Endodermal cell (in vitro differentiated cells): ENCODE measurements around the gene PHKA2. TPM values are rescaled to one million over a fixed set of nuclear protein-coding genes. Genes with fewer than 3 reads are reported as not detected.

Experiments
- DNase-seq: peaks from one replicate; pipeline ENCODE4 v3.0.0-alpha.2; 2017
- H3K27ac ChIP-seq: 2 replicates; pipeline ENCODE4 v1.5.1; 2013; ENCODE audit warnings: mild to moderate bottlenecking, low read depth, low read length, moderate library complexity
- H3K27me3 ChIP-seq: 2 replicates; pipeline ENCODE4 v1.6.1; 2013; ENCODE audit warnings: mild to moderate bottlenecking, low read length, moderate library complexity; ENCODE audit not compliant: insufficient read depth, control insufficient read depth, poor library complexity, severe bottlenecking
- H3K36me3 ChIP-seq: 2 replicates; pipeline ENCODE4 v1.7.0; 2013; ENCODE audit warnings: mild to moderate bottlenecking, low read length, moderate library complexity; ENCODE audit not compliant: control insufficient read depth, insufficient read depth
- H3K4me1 ChIP-seq: one replicate; pipeline ENCODE4 v1.7.0; 2013; ENCODE audit warnings: low read length; ENCODE audit not compliant: control insufficient read depth, insufficient read depth
- H3K4me3 ChIP-seq: 2 replicates; pipeline ENCODE4 v1.5.1; 2013; ENCODE audit warnings: mild to moderate bottlenecking, low read length, moderate library complexity
- H3K9ac ChIP-seq: 2 replicates; pipeline ENCODE4 v1.6.1; 2013; ENCODE audit warnings: mild to moderate bottlenecking, low read length, moderate library complexity; ENCODE audit not compliant: poor library complexity, severe bottlenecking; ENCODE audit errors: extremely low read depth
- H3K9me3 ChIP-seq: 2 replicates; pipeline ENCODE4 v1.6.1; 2013; ENCODE audit warnings: mild to moderate bottlenecking, low read length, moderate library complexity; ENCODE audit not compliant: control insufficient read depth
- H3K27ac Mint-ChIP-seq: 2 replicates; pipeline ENCODE4 v1.8.0; 2020; ENCODE audit warnings: mixed read lengths
- H3K27me3 Mint-ChIP-seq: 2 replicates; pipeline ENCODE4 v1.8.0; 2021; ENCODE audit warnings: mild to moderate bottlenecking, mixed read lengths; ENCODE audit not compliant: insufficient read depth
- H3K36me3 Mint-ChIP-seq: 2 replicates; pipeline ENCODE4 v1.8.0; 2020; ENCODE audit warnings: low read depth, mixed read lengths
- H3K4me1 Mint-ChIP-seq: 2 replicates; pipeline ENCODE4 v1.8.0; 2020; ENCODE audit warnings: mixed read lengths
- H3K4me3 Mint-ChIP-seq: 2 replicates; pipeline ENCODE4 v1.8.0; 2020; ENCODE audit warnings: mild to moderate bottlenecking, moderate library complexity, mixed read lengths
- H3K9me3 Mint-ChIP-seq: 2 replicates; pipeline ENCODE4 v1.8.0; 2020; ENCODE audit warnings: mild to moderate bottlenecking, mixed read lengths
- WGBS, 2 experiments: methylation state at CpG; one replicate each; pipeline versions ENCODE4 v1.1.5 to v1.1.7; 2013; ENCODE audit warnings: missing lambda C conversion rate in 2 of 2, mixed read lengths in 1 of 2; ENCODE audit not compliant: insufficient coverage in 1 of 2, insufficient read length in 1 of 2; 5-methylcytosine and 5-hydroxymethylcytosine counted together
- total RNA-seq, 2 donors: library from RNA; stranded (reverse); fragmentation: NEBNext Ultra II Directional in 1 of 2; extraction: Animal tissue kit (Norgen Biotek cat#: 25700) in 1 of 2; gene quantifications; 2 replicates in 1 of 2; 3 replicates in 1 of 2; pipeline ENCODE4 v1.2.1, GENCODE V29; 2021
- TF ChIP-seq, protein P1 (sequence below): fragments of 200-600 bp; sonication (generic); conservative IDR thresholded peaks from 2 replicates; pipeline ENCODE4 v1.5.0; 2021; ENCODE audit warnings: antibody characterized with exemption, mild to moderate bottlenecking

PHKA2 gene
- total RNA-seq, 2 donors from 2014 or later = 32.5 to 33.0 TPM

DNA sequence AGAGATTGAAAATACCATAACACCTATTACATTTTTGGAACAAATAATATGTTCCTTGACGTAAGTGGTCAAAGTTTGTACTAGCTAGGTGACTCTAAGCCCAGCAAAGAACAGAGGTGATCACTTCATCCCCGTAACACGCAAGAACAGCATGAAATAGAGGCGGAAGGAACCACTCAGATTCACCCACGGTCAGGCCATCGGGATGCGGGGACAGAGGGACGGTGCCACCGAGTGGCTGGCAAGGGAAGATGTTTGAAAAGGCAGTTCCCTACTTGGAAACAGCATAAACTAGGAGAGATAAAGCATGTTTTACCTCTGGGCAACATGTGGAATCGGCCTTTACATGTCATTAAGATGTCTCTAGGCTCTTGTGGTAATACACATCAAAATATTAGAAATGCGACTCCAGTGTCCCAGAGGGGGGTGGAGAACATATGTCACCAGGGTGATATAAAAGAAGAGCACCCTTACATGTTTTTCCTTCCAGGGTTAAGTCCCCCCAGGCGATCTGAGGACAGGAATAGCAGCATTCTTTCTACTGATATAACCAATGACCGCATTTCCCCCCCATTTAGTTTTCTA lies 84.0 kb downstream of the PHKA2 start:
- H3K36me3 ChIP-seq = no peaks in the 10 kb centered on the region
- DNase-seq = peak; percentile 68
- peaks cover 66% of the 10 kb centered on the region for H3K9me3 Mint-ChIP-seq
- no peaks in the 10 kb centered on the region for H3K27me3 ChIP-seq
- H3K27ac Mint-ChIP-seq = no peak overlapping the region
- no peak overlapping the region for H3K4me3 ChIP-seq
- WGBS, 2 experiments = 76 to 80% methylated on average over 10 to 12 of the region's 13 CpGs
- no peaks in the 10 kb centered on the region for H3K4me1 Mint-ChIP-seq
- no peak overlapping the region for H3K27ac ChIP-seq
- H3K9me3 ChIP-seq = no peaks in the 10 kb centered on the region
- H3K4me3 Mint-ChIP-seq = no peak overlapping the region
- H3K9ac ChIP-seq = no peak overlapping the region
- peaks cover 18% of the 10 kb centered on the region for H3K36me3 Mint-ChIP-seq
- TF ChIP-seq, protein P1, sequence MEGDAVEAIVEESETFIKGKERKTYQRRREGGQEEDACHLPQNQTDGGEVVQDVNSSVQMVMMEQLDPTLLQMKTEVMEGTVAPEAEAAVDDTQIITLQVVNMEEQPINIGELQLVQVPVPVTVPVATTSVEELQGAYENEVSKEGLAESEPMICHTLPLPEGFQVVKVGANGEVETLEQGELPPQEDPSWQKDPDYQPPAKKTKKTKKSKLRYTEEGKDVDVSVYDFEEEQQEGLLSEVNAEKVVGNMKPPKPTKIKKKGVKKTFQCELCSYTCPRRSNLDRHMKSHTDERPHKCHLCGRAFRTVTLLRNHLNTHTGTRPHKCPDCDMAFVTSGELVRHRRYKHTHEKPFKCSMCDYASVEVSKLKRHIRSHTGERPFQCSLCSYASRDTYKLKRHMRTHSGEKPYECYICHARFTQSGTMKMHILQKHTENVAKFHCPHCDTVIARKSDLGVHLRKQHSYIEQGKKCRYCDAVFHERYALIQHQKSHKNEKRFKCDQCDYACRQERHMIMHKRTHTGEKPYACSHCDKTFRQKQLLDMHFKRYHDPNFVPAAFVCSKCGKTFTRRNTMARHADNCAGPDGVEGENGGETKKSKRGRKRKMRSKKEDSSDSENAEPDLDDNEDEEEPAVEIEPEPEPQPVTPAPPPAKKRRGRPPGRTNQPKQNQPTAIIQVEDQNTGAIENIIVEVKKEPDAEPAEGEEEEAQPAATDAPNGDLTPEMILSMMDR = peak; percentile 69
- H3K27me3 Mint-ChIP-seq = no peaks in the 10 kb centered on the region
- no peaks in the 10 kb centered on the region for H3K4me1 ChIP-seq

DNA sequence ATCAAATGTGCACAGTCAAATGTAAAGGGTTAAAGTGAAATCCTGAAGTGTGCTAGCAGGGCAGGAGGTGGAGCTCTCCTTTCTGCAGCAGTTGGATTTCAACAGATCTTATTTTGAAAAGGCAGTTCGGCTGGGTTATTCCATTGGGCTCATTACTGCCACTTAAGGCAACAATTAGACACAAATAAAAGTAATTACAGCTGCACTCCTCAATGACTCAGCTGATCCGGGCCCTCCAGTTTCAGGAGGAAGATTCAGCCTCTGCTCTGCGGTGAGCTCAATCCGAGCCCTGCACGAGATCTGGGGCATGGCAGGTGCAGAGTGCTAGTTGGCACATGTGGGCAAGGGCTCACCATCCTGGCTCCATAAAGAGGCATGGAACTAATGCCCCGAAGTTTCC lies 85.4 kb downstream of the PHKA2 start:
- H3K27me3 ChIP-seq = no peaks in the 10 kb centered on the region
- H3K4me3 ChIP-seq = no peak overlapping the region
- peaks cover 14% of the 10 kb centered on the region for H3K36me3 Mint-ChIP-seq
- no peak overlapping the region for H3K9ac ChIP-seq
- H3K9me3 ChIP-seq = no peaks in the 10 kb centered on the region
- WGBS, 2 experiments = 94% methylated on average over 6 of the region's 6 CpGs; no CpG with 5 or more reads in 1 of the 2 experiments
- H3K4me1 ChIP-seq = no peaks in the 10 kb centered on the region
- H3K36me3 ChIP-seq = no peaks in the 10 kb centered on the region
- no peaks in the 10 kb centered on the region for H3K27me3 Mint-ChIP-seq
- DNase-seq = no peak
- H3K4me1 Mint-ChIP-seq = no peaks in the 10 kb centered on the region
- peaks cover 63% of the 10 kb centered on the region for H3K9me3 Mint-ChIP-seq
- H3K4me3 Mint-ChIP-seq = no peak overlapping the region
- TF ChIP-seq, protein P1 = no peak
- H3K27ac ChIP-seq = no peak overlapping the region
- no peak overlapping the region for H3K27ac Mint-ChIP-seq

DNA sequence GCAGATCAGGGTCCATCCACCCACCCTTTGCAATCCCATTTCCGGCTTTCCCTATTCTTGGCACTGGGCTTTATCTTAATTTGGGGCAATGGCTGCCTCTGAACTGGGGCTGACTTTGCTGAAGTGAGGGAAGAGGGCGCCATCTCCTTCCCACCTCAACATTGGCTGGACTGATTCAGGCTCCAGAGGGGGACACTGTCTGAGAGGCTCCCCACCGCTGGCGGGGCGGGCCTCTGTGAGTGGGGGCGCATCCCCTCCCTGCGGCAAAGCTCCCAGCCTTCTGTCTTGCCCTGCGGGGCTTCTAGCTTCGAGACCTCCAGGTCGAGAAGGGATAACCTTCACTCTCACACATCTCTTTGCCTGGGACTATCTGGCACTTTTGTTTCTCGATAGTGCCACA lies 85.8 kb downstream of the PHKA2 start:
- Mint-ChIP-seq H3K9me3 (peaks cover 64% of the 10 kb centered on the region), H3K27ac (no peak overlapping the region), H3K36me3 (peaks cover 16% of the 10 kb centered on the region), H3K27me3 (no peaks in the 10 kb centered on the region), H3K4me1 (no peaks in the 10 kb centered on the region), H3K4me3 (no peak overlapping the region)
- TF ChIP-seq, protein P1 = no peak
- 87% methylated on average over 11 of the region's 11 CpGs; no CpG with 5 or more reads in 1 of the 2 experiments for WGBS, 2 experiments
- Histone ChIP-seq H3K9ac (no peak overlapping the region), H3K36me3 (no peaks in the 10 kb centered on the region), H3K4me3 (no peak overlapping the region), H3K27ac (no peak overlapping the region), H3K9me3 (no peaks in the 10 kb centered on the region), H3K27me3 (no peaks in the 10 kb centered on the region), H3K4me1 (no peaks in the 10 kb centered on the region)
- DNase-seq = no peak
